IPS DF 6.9 (cell line): ENCODE results near the gene MARS1.
A peak's percentile ranks its signal among the peaks of the same experiment; 100 is the strongest.
"Not testable (repeated sequence)": the region's sequence is repeated elsewhere in the genome, so short reads cannot be mapped to it uniquely, and the experiment has no call there.

ENCODE experiments used
- DNase-seq: peaks from one replicate; pipeline ENCODE4 v3.0.0-alpha.2; 2013; ENCODE audit warnings: low read depth, low spot score
- H3K27ac ChIP-seq: one replicate; pipeline ENCODE4 v1.5.1; 2013; ENCODE audit warnings: low read length, control low read depth
- H3K27me3 ChIP-seq: 2 replicates; pipeline ENCODE4 v1.6.1; 2013; ENCODE audit warnings: mild to moderate bottlenecking, low read length; ENCODE audit not compliant: control insufficient read depth, insufficient read depth
- H3K36me3 ChIP-seq: 2 replicates; pipeline ENCODE4 v1.6.1; 2013; ENCODE audit warnings: low read length; ENCODE audit not compliant: control insufficient read depth, insufficient read depth
- H3K4me1 ChIP-seq: 2 replicates; pipeline ENCODE4 v1.6.1; 2013; ENCODE audit warnings: low read length; ENCODE audit not compliant: control insufficient read depth, insufficient read depth
- H3K4me3 ChIP-seq: 2 replicates; pipeline ENCODE4 v1.5.1; 2013; ENCODE audit warnings: mild to moderate bottlenecking, low read length
- H3K9me3 ChIP-seq: 2 replicates; pipeline ENCODE4 v1.6.1; 2013; ENCODE audit warnings: low read length, inconsistent platforms; ENCODE audit not compliant: control insufficient read depth, insufficient read depth
- WGBS: extraction: QIAGEN DNeasy Blood & Tissue Kit; methylation state at CpG from one replicate; pipeline ENCODE4 v1.1.7; 2013; ENCODE audit warnings: mixed read lengths, missing lambda C conversion rate; ENCODE audit not compliant: insufficient read length, insufficient coverage; 5-methylcytosine and 5-hydroxymethylcytosine counted together

MARS1 gene

DNA sequence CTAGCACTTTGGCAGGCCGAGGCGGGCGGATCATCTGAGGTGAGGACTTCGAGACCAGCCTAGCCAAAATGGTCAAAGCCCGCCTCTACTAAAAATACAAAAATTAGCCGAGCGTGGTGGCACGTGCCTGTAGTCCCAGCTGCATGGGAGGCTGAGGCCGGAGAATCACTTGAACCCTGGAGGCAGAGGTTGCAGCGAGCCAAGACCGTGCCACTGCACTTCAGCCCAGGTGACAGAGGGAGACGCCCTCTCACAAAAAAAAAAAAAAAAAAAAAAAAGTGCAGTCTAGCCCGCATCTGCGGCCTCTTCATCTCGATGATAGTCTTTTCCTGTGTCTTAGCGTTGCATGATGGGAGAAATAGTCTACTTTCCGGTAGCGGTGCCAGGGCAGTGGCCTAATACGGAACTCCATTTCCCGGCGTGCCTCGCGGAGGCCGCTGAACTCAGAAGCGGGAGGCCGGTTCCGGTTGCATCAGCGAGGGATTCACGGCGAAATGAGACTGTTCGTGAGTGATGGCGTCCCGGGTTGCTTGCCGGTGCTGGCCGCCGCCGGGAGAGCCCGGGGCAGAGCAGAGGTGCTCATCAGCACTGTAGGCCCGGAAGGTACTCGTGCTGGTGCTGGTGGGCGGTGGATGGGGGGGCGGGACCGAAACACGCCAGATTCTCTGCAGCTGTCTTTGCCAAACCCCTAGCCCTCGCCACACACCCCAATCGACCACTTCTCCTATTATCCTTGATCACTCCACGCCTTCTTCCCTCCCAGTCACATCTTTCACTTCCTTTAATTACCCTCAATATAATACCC, at the start of gene MARS1:
Gene MARS1 (plus strand): TSS at position 472 of the 805 bp plus-strand sequence. CDS start 23 bp downstream, at position 495.
- Histone ChIP-seq H3K4me1 (no peaks in the 10 kb centered on the region), H3K9me3 (no peaks in the 10 kb centered on the region), H3K4me3 (peak within 1 kb of the TSS; percentile 81), H3K27me3 (no peaks in the 10 kb centered on the region), H3K27ac (no peak within 1 kb of the TSS), H3K36me3 (peaks cover 27% of the 10 kb centered on the region)
- DNase-seq, result peak; percentile 94
- 100% methylated on average over 1 of the region's 47 CpGs for WGBS

DNA sequence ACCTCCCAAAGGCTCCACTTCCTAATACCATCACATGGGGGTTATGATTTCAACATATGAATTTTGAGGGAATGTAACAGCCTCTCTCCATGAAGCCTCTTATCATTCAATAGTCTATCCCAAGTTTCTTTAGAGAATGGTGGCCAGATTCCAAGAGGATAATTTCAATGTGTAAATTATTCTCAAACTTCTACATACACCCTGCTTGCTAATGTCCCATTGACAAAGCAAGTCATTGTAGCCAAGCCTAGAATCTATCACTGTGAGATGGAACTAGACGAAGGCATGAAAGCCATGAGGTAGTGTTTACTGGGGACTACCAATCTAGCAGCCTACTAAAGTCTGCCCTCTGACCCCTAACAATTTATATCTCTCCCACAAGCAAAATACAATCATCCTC, 49.5 kb upstream of the MARS1 start:
- WGBS, result no CpG with 5 or more reads among the region's 1 CpG
- H3K27me3 ChIP-seq, result no peaks in the 10 kb centered on the region
- no peak overlapping the region for H3K27ac ChIP-seq
- H3K4me1 ChIP-seq, result no peaks in the 10 kb centered on the region
- no peaks in the 10 kb centered on the region; the same call in 1 of the 2 replicates for H3K9me3 ChIP-seq
- DNase-seq, result no peak
- no peaks in the 10 kb centered on the region for H3K36me3 ChIP-seq
- H3K4me3 ChIP-seq, result no peak overlapping the region

DNA sequence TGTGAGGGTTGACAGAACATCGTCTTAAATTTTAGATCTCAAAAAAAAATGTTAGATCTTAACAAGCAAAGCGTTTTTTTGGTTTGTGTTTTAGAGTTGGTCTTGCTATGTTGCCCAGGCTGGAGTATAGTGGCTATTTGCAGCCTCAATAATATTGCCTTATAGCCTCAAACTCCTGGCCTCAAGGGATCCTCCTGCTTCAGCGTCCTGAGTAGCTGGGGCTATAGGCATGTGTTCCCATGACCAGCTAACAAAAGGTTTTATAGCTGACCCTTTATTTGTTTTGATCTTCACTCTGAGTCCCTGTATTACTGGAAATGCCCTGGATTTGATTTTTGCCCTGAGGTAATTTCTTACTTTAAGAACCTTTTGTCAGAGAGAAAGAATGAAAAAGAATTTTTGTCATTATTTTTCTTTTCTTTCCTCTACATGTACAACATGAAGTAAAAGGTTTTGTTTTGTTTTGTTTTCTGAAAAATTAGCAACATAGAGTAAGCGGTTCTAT, 48.1 kb upstream of the MARS1 start:
- Histone ChIP-seq H3K4me1 (no peaks in the 10 kb centered on the region), H3K27ac (no peak overlapping the region), H3K36me3 (no peaks in the 10 kb centered on the region), H3K9me3 (no peaks in the 10 kb centered on the region; the same call in 1 of the 2 replicates), H3K27me3 (no peaks in the 10 kb centered on the region), H3K4me3 (no peak overlapping the region)
- DNase-seq, result no peak
- WGBS, result no CpG with 5 or more reads among the region's 4 CpGs

DNA sequence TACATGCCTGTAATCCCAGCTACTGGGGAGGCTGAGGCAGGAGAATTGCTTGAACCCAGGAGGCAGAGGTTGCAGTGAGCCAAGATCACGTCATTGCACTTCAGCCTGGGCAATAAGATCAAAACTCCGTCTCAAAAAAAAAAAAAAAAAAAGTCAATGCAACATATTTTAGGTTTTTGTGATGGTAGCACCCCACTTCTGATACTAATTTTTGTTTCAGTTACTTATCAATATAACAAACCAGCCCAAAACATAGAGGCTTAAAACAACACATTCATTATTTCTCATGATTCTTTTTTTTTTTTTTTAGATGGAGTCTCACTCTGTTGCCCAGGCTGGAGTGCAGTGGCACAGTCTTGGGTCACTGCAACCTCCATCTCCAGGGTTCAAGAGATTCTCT, 46.5 kb upstream of the MARS1 start:
- not testable (repeated sequence) for DNase-seq, H3K9me3 ChIP-seq, H3K27ac ChIP-seq, H3K36me3 ChIP-seq, H3K27me3 ChIP-seq, H3K4me1 ChIP-seq, H3K4me3 ChIP-seq
- WGBS, result no CpG with 5 or more reads among the region's 2 CpGs

DNA sequence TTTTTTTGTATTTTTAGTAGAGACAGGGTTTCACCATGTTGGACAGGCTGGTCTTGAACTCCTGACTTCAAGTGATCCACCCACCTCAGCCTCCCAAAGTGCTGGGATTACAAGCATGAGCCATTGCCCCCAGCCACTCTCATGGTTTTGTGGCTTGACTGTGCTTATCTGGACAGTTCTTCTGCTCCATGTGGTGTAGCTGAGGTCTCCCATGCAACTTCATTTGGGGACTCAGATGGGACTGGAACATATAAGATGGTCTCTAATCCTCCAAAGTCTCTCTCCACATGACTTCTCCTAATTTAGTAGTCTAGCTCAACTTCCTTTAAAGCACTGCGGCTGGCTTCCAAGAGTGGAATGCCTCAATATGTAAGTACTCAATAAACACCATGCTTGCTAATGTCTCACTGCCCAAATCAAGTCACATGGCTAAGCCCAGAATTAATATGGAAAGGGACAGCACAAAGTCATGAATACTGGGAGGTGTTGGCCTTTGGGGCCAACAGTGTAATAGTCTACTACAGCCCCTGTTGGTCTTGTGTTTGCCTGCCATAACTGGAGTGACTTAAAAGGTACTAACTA, 45.9 kb upstream of the MARS1 start:
- WGBS, result no CpG with 5 or more reads among the region's 1 CpG
- Histone ChIP-seq H3K27ac (no peak overlapping the region), H3K36me3 (no peaks in the 10 kb centered on the region), H3K4me1 (no peaks in the 10 kb centered on the region), H3K27me3 (no peaks in the 10 kb centered on the region), H3K4me3 (no peak overlapping the region), H3K9me3 (no peaks in the 10 kb centered on the region; the same call in 1 of the 2 replicates)
- DNase-seq, result no peak

DNA sequence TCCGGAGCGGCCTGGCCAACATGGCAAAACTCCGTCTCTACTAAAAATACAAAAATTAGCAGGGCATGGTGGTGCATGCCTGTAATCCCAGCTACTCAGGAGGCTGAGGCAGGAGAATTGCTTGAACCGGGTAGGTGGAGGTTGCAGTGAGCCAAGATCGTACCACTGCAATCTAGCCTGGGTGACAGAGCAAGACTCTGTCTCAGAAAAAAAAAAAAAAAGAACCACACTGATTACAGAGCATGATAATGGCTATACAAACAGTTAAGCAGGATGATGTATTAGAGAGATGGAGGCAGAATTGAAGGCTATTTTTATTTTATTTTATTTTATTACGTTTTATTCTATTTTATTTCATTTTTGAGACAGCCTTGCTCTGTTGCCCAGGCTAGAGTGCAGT, 43.5 kb upstream of the MARS1 start:
- H3K27ac ChIP-seq, H3K4me1 ChIP-seq, H3K36me3 ChIP-seq, H3K9me3 ChIP-seq, DNase-seq, H3K4me3 ChIP-seq, H3K27me3 ChIP-seq: not testable (repeated sequence)
- WGBS, result no CpG with 5 or more reads among the region's 6 CpGs

DNA sequence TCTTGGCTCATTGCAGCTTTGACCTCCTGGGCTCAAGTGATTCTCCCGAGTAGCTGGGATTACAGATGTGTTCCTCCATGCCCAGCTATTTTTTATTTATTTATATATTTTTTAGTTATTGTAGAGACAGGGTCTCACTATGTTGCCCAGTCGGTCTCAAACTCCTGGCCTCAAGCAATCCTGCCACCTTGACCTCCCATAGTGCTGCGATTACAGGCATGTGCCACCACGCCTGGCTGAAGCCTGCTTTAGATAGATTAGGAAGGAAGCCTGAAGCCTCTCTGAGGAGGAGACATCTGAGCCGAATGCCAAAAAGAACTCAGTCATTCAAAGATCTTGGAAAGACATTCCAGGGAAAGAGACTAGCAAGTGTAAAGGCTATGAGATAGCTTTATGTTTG, 43.1 kb upstream of the MARS1 start:
- no peaks in the 10 kb centered on the region for H3K36me3 ChIP-seq
- no CpG with 5 or more reads among the region's 5 CpGs for WGBS
- H3K27ac ChIP-seq, result no peak overlapping the region
- no peaks in the 10 kb centered on the region; the same call in 1 of the 2 replicates for H3K9me3 ChIP-seq
- no peaks in the 10 kb centered on the region for H3K4me1 ChIP-seq
- no peak for DNase-seq
- H3K4me3 ChIP-seq, result no peak overlapping the region
- H3K27me3 ChIP-seq, result no peaks in the 10 kb centered on the region

DNA sequence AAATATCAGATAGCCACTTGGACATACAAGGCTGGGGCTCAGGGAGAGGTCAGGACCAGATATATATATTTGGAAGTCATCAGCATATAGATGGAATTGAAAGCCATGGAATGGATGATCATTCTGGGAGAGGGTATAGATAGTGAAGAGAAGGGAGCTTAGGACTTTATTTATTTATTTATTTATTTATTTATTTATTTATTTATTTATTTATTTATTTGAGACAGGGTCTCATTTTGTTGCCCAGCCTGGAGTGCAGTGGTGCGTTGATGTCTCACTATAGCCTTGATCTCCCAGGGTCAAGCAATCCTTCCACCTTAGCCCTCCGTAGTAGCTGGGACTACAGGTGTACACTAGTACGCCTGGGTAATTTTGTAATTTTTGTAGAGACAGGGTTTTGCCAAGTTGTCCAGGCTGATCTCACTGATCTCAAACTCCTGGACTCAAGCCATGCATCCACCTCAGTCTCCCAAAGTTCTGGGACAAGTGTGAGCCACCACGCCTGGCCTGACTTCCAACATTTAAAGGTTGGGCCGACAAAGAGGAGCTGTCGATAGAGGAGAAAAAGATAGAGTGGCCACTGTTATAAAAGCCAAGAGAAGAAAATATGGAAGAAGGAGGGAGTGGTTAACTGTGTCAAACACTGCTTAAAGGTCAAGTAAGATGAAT, 41.4 kb upstream of the MARS1 start:
- H3K27me3 ChIP-seq, result no peaks in the 10 kb centered on the region
- no peaks in the 10 kb centered on the region for H3K4me1 ChIP-seq
- no peak overlapping the region for H3K27ac ChIP-seq
- no peak for DNase-seq
- H3K36me3 ChIP-seq, result no peaks in the 10 kb centered on the region
- no CpG with 5 or more reads among the region's 6 CpGs for WGBS
- H3K4me3 ChIP-seq, result no peak overlapping the region
- H3K9me3 ChIP-seq, result no peaks in the 10 kb centered on the region; the same call in 1 of the 2 replicates

DNA sequence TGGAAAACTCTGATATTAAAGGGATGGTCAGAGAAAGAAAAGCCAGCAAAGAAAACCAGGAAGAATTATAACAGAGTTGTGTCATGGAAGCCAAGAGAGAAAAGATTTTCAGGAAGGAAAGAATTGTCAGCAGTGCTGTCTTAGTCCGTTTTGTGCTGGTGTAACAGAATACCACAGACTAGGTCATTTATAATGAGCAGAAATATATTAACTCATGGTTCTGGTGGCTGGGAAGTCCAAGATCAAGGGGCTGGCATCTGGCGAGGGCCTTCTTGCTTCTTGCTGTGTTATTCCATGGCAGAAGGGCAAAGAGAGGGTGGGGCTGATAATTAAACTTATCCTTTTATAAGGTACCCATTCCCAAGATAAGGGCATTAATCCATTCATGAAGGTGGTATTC, 39.2 kb upstream of the MARS1 start:
- WGBS, result no CpG with 5 or more reads among the region's 2 CpGs
- no peaks in the 10 kb centered on the region for H3K27me3 ChIP-seq

DNA sequence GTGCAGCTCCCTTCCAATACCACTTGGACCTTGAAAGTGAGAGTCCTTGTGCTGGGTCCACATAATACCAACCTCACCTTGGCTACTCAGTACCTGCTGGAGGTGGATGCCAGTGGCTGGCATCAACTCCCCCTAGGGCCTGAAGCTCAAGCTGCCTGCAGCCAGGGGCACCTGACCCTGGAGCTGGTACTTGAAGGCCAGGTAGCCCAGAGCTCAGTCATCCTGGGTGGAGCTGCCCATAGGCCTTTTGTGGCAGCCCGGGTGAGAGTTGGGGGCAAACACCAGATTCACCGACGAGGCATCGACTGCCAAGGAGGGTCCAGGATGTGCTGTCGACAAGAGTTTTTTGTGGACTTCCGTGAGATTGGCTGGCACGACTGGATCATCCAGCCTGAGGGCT, 38.5 kb upstream of the MARS1 start:
- Histone ChIP-seq H3K4me3 (no peak overlapping the region), H3K9me3 (no peaks in the 10 kb centered on the region), H3K27me3 (no peaks in the 10 kb centered on the region), H3K4me1 (peaks cover 3% of the 10 kb centered on the region; the same call in 1 of the 2 replicates), H3K27ac (no peak overlapping the region), H3K36me3 (no peaks in the 10 kb centered on the region)
- no CpG with 5 or more reads among the region's 7 CpGs for WGBS
- no peak for DNase-seq

More for the DNA sequence above, 39.2 kb upstream of the MARS1 start:
- DNase-seq, result no peak
- no peak overlapping the region for H3K4me3 ChIP-seq
- H3K4me1 ChIP-seq, result 0 out of 2 replicates have a peak, but pooled peaks cover 3% of the 10 kb centered on the region
- no peak overlapping the region for H3K27ac ChIP-seq
- no peaks in the 10 kb centered on the region for H3K36me3 ChIP-seq
- no peaks in the 10 kb centered on the region for H3K9me3 ChIP-seq
